Neural crest cell (in vitro differentiated cells): ENCODE results near the gene RNF26. TPM values are rescaled to one million over a fixed set of nuclear protein-coding genes. Genes with fewer than 3 reads are reported as not detected.
A peak's percentile ranks its signal among the peaks of the same experiment; 100 is the strongest.
"Not testable (repeated sequence)": the region's sequence is repeated elsewhere in the genome, so short reads cannot be mapped to it uniquely, and the experiment has no call there.

ENCODE experiments used
- DNase-seq: peaks from one replicate; pipeline ENCODE4 v3.0.0; 2021; ENCODE audit warnings: low read depth, mixed read lengths, low spot score
- H3K27ac Mint-ChIP-seq: one replicate; pipeline ENCODE4 v1.8.0; 2021; ENCODE audit warnings: mild to moderate bottlenecking, mixed read lengths; ENCODE audit not compliant: unreplicated experiment
- H3K27me3 Mint-ChIP-seq: 2 replicates; pipeline ENCODE4 v1.8.0; 2021; ENCODE audit warnings: low read depth, mild to moderate bottlenecking, mixed read lengths
- H3K36me3 Mint-ChIP-seq: 2 replicates; pipeline ENCODE4 v1.8.0; 2021; ENCODE audit warnings: low read depth, mild to moderate bottlenecking, mixed read lengths
- H3K4me1 Mint-ChIP-seq: 2 replicates; pipeline ENCODE4 v1.8.0; 2021; ENCODE audit warnings: mixed read lengths
- H3K4me3 Mint-ChIP-seq: one replicate; pipeline ENCODE4 v1.8.0; 2021; ENCODE audit warnings: mild to moderate bottlenecking, mixed read lengths
- H3K9me3 Mint-ChIP-seq: 2 replicates; pipeline ENCODE4 v1.8.0; 2021; ENCODE audit warnings: mixed read lengths
- CTCF ChIP-seq: fragments of 200-600 bp; sonication (generic); conservative IDR thresholded peaks from 2 replicates; pipeline ENCODE4 v1.5.0; 2021; ENCODE audit warnings: antibody characterized with exemption, mild to moderate bottlenecking
- total RNA-seq: library from RNA; stranded (reverse); gene quantifications from 2 replicates; pipeline ENCODE4 v1.2.1, GENCODE V29; 2021

The RNF26 gene
- total RNA-seq, 1 donor from 2014 or later = 47.9 TPM

GRCh38 chr11:119378851-119379465 is 44.6 kb downstream of the RNF26 start:
- DNase-seq = no peak
- Mint-ChIP-seq H3K4me1 (peaks cover 32% of the 10 kb centered on the region), H3K4me3 (peak overlapping the region; percentile 55), H3K27me3 (peaks cover 14% of the 10 kb centered on the region), H3K27ac (peak overlapping the region; percentile 85), H3K36me3 (no peaks in the 10 kb centered on the region), H3K9me3 (no peaks in the 10 kb centered on the region)
- TF ChIP-seq CTCF = no peak

- peaks cover 14% of the 10 kb centered on the region for H3K27me3 Mint-ChIP-seq
- no peak for TF ChIP-seq CTCF
- DNase-seq = no peak
- no peaks in the 10 kb centered on the region for H3K9me3 Mint-ChIP-seq
- H3K4me1 Mint-ChIP-seq = peaks cover 19% of the 10 kb centered on the region
- H3K27ac Mint-ChIP-seq = no peak overlapping the region
- no peak overlapping the region for H3K4me3 Mint-ChIP-seq
- H3K36me3 Mint-ChIP-seq = no peaks in the 10 kb centered on the region
These were observed 46.0 kb downstream of the RNF26 start for GRCh38 chr11:119380160-119380826.

DNA sequence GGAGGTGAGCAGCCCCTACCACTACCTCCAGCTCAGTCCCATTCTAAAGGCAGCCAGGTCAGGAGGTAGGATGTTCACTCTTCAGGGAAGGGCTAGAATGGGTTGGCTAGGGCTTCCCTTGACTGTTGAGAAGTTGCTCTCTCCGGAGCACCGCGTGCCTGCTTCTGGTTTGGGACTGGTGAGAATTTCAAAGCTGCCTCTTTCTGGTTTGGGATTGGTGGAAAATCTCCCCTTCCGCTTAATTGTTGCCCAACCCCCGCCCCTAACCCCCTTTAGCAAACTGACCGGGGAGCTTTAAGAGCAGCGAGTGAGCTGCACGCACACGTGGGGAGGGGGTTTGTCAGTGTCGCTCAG is 46.5 kb downstream of the RNF26 start:
- H3K27me3 Mint-ChIP-seq = peaks cover 14% of the 10 kb centered on the region
- TF ChIP-seq CTCF = no peak
- no peak for DNase-seq
- H3K4me3 Mint-ChIP-seq = no peak overlapping the region
- H3K27ac Mint-ChIP-seq = no peak overlapping the region
- peaks cover 14% of the 10 kb centered on the region for H3K4me1 Mint-ChIP-seq
- H3K9me3 Mint-ChIP-seq = no peaks in the 10 kb centered on the region
- no peaks in the 10 kb centered on the region for H3K36me3 Mint-ChIP-seq

- peak; percentile 89 for TF ChIP-seq CTCF
- H3K4me3 Mint-ChIP-seq = no peak within 1 kb of the TSS
- H3K4me1 Mint-ChIP-seq = peaks cover 8% of the 10 kb centered on the region
- peaks cover 14% of the 10 kb centered on the region for H3K27me3 Mint-ChIP-seq
- peak within 1 kb of the TSS; percentile 32 for H3K27ac Mint-ChIP-seq
- no peaks in the 10 kb centered on the region for H3K36me3 Mint-ChIP-seq
- no peaks in the 10 kb centered on the region for H3K9me3 Mint-ChIP-seq
- peak; percentile 98 for DNase-seq
These were observed 47.1 kb downstream of the RNF26 start, which contains the start of gene USP2 for GRCh38 chr11:119381181-119381988. USP2 (minus strand) TSS chr11:119381690; CDS start chr11:119373480, 8,210 bp downstream.

DNA sequence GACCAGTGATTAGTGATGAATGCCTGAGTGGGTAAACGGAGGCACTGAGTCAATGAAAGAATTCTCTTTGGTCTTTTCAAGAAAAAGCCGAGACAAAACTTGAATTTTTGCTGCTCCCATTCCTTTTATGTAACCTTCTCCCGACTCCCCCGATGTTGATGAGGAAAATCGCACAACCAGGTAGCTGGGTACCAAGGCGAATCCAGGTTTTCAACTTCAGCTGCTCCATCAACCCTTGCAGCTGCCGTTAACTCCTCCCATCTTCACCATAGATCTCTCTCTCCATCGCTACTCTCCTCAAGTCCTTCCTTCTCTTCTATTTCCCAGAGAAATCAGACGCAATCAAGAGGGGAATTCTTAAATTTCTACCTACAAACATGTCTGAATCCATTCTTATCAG is 47.8 kb downstream of the RNF26 start:
- H3K9me3 Mint-ChIP-seq = no peaks in the 10 kb centered on the region
- no peak for TF ChIP-seq CTCF
- H3K36me3 Mint-ChIP-seq = no peaks in the 10 kb centered on the region
- no peak for DNase-seq
- no peak overlapping the region for H3K4me3 Mint-ChIP-seq
- peaks cover 14% of the 10 kb centered on the region for H3K27me3 Mint-ChIP-seq
- H3K4me1 Mint-ChIP-seq = peaks cover 4% of the 10 kb centered on the region
- no peak overlapping the region for H3K27ac Mint-ChIP-seq

GRCh38 chr11:119382513-119382912 is 48.2 kb downstream of the RNF26 start:
- peaks cover 14% of the 10 kb centered on the region for H3K27me3 Mint-ChIP-seq
- not testable (repeated sequence) for DNase-seq

More at GRCh38 chr11:119382513-119382912, 48.2 kb downstream of the RNF26 start:
- not testable (repeated sequence) for H3K27ac Mint-ChIP-seq, H3K4me1 Mint-ChIP-seq, H3K9me3 Mint-ChIP-seq, H3K36me3 Mint-ChIP-seq, H3K4me3 Mint-ChIP-seq
